Activated CD4-positive, alpha-beta T cell treated with anti-CD3 and anti-CD28 coated beads, Interleukin-2, amount 10 ng/mL, durations not matched to agents 24 days and 14 days (primary cell): ENCODE measurements around the gene CALU. TPM values are rescaled to one million over a fixed set of nuclear protein-coding genes. Genes with fewer than 3 reads are reported as not detected.

Source experiments
- DNase-seq: peaks from one replicate; pipeline ENCODE4 v3.0.0; 2022
- H3K27ac Mint-ChIP-seq: one replicate; pipeline ENCODE4 v1.8.0; 2022; ENCODE audit warnings: mild to moderate bottlenecking, mixed read lengths
- H3K27me3 Mint-ChIP-seq: one replicate; pipeline ENCODE4 v1.8.0; 2022; ENCODE audit warnings: mixed read lengths
- H3K36me3 Mint-ChIP-seq: one replicate; pipeline ENCODE4 v1.8.0; 2022; ENCODE audit warnings: low read depth, mild to moderate bottlenecking, mixed read lengths
- H3K4me1 Mint-ChIP-seq: one replicate; pipeline ENCODE4 v1.8.0; 2021; ENCODE audit warnings: mixed read lengths
- H3K4me3 Mint-ChIP-seq: one replicate; pipeline ENCODE4 v1.8.0; 2022; ENCODE audit warnings: mild to moderate bottlenecking, moderate library complexity, mixed read lengths
- H3K9me3 Mint-ChIP-seq: one replicate; pipeline ENCODE4 v1.8.0; 2021; ENCODE audit warnings: mixed read lengths
- intact Hi-C: fragments of 100-400 bp; cut with micrococcal nuclease; formaldehyde crosslinking; loops from one replicate; pipeline ENCODE4 v1.15.1; 2023
- total RNA-seq: library from RNA; stranded (reverse); gene quantifications from 2 replicates; pipeline ENCODE4 v1.2.3, GENCODE V29; 2022

Gene CALU
- total RNA-seq, 1 donor from 2014 or later = 56.2 TPM

GRCh38 chr7:128732521-128733277 is 6.5 kb upstream of the CALU start:
- intact Hi-C loops = no loop called here
- no peaks in the 10 kb centered on the region for H3K9me3 Mint-ChIP-seq
- DNase-seq = no peak
- no peak overlapping the region for H3K27ac Mint-ChIP-seq
- no peak overlapping the region for H3K4me3 Mint-ChIP-seq
- H3K36me3 Mint-ChIP-seq = no peaks in the 10 kb centered on the region
- peaks cover 9% of the 10 kb centered on the region for H3K27me3 Mint-ChIP-seq
- H3K4me1 Mint-ChIP-seq = no peaks in the 10 kb centered on the region

- intact Hi-C loops = no loop called here
- no peaks in the 10 kb centered on the region for H3K4me1 Mint-ChIP-seq
- peaks cover 9% of the 10 kb centered on the region for H3K27me3 Mint-ChIP-seq
- H3K36me3 Mint-ChIP-seq = no peaks in the 10 kb centered on the region
- DNase-seq = no peak
- H3K9me3 Mint-ChIP-seq = no peaks in the 10 kb centered on the region
- no peak overlapping the region for H3K4me3 Mint-ChIP-seq
- no peak overlapping the region for H3K27ac Mint-ChIP-seq
These were observed 5.9 kb upstream of the CALU start for GRCh38 chr7:128733278-128733645.

DNA sequence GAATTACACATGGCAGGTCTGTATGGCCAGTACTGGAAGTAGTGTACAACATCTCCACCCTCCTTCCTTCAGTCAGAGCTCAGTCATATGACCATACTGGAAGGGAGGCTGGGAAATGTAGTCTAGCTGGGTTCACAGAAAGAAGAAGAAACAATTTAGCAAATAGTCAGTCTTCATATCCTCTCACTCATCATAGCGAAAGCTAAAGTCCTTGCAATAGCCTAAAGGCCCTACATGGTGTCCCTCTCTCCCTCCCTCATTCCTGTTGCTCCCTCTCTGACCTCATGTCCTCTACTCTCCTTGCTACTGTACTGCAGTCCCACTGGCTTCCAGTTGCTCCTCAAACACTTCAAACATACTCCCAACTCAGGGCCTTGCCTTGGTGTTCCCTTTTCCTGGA is 4.3 kb upstream of the CALU start:
- Mint-ChIP-seq H3K4me1 (peaks cover 5% of the 10 kb centered on the region), H3K4me3 (no peak overlapping the region), H3K27me3 (peaks cover 9% of the 10 kb centered on the region), H3K27ac (no peak overlapping the region), H3K9me3 (no peaks in the 10 kb centered on the region), H3K36me3 (no peaks in the 10 kb centered on the region)
- no peak for DNase-seq
- intact Hi-C loops = loop anchor here (5.0 kb wide), 1 partner anchor 328 kb away; the partner anchor contains the start of gene IMPDH1

DNA sequence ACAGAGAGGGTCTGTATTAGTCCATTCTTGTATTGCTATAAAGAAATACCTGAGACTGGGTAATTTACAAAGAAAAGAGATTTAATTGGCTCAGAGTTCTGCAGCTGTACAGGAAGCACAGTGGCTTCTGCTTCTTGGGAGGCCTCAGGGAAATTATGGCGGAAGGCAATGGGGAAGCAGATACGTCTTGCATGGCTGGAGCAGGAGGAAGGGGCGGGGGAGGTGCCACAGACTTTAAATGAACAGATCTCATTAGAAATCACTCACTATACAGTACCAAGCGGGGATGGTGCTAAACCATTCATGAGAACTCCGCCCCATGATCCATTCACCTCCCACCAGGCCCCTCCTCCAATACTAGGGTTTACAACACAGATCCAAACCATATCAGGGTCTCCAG is 3.7 kb upstream of the CALU start:
- Mint-ChIP-seq H3K27ac (no peak overlapping the region), H3K36me3 (no peaks in the 10 kb centered on the region), H3K27me3 (peaks cover 9% of the 10 kb centered on the region), H3K9me3 (no peaks in the 10 kb centered on the region), H3K4me1 (peaks cover 9% of the 10 kb centered on the region), H3K4me3 (no peak overlapping the region)
- DNase-seq = no peak
- intact Hi-C loops = loop anchor here (5.0 kb wide), 1 partner anchor 328 kb away; the partner anchor contains the start of gene IMPDH1

DNA sequence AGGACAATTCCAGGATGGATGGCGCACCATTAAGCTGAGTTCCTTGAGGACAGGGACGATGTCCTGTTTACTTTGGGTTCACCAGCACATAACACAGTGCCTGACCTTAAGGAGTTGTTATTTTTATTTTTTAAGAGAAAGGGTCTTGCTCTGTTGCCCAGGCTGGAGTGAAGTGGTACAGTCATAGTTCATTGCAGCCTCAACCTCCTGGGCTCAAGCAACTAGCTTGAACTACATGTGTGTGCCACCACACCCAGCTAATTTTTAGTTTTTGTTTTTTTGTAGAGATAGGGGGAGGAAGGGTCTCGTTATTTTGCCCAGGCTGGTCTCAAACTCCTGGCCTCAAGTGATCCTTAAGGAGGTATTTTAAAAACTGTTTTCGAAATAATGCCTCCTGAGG is 1.7 kb upstream of the CALU start:
- Mint-ChIP-seq H3K27ac (no peak overlapping the region), H3K27me3 (no peaks in the 10 kb centered on the region), H3K36me3 (no peaks in the 10 kb centered on the region), H3K9me3 (no peaks in the 10 kb centered on the region), H3K4me3 (no peak overlapping the region), H3K4me1 (peaks cover 22% of the 10 kb centered on the region)
- no peak for DNase-seq
- intact Hi-C loops = loop anchor here (5.0 kb wide), 1 partner anchor 330 kb away; the partner anchor contains the start of gene IMPDH1

GRCh38 chr7:128737867-128738385 is 1.2 kb upstream of the CALU start:
- no peaks in the 10 kb centered on the region for H3K36me3 Mint-ChIP-seq
- H3K9me3 Mint-ChIP-seq = no peaks in the 10 kb centered on the region
- peak overlapping the region; percentile 99 for H3K4me3 Mint-ChIP-seq
- intact Hi-C loops = loop anchor here (5.0 kb wide), 1 partner anchor 331 kb away; the partner anchor contains the start of gene IMPDH1
- no peak overlapping the region for H3K27ac Mint-ChIP-seq
- peaks cover 22% of the 10 kb centered on the region for H3K4me1 Mint-ChIP-seq
- no peak for DNase-seq
- H3K27me3 Mint-ChIP-seq = no peaks in the 10 kb centered on the region

- intact Hi-C loops = loop anchor here (1.0 to 5.0 kb wide), 3 partner anchors 53 to 331 kb away; partner anchors contain the start of genes ATP6V1F, CCDC136 and IMPDH1
These were observed 550 bp upstream of the CALU start for GRCh38 chr7:128738570-128739047.

DNA sequence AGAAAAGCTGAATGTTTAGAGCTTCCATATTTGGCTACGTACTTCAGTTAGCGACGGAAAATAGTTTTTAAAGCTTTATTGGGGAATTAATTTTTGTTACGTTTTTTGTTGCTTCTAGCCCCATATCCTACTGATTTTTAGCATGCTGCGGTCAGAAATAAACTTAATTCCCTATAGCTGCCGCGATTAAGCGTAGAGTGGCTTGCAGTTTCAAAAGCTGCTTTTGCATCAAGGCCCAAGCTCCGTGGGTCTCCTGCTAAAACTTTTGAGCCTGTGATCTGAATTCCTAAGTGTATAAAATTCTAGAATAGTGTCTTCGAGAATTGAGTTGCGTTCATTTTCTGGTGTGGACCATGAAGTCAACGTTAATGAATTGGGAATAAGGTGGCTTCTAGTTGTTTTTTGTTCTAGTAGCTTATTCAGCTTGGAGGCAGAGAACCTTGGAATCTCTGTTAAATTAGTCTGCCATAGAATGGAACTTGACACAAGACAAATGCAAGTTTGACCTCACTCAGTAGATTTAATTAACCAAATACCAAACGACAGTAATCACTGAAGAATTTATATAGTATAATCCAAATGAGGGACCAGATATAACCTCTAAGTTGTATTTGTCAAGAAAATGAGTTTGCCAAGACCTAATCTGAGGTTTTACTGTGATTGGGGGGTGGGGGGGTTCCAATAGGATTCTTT is 977 bp downstream of the CALU start:
- DNase-seq = no peak
- Mint-ChIP-seq H3K27ac (peak overlapping the region; percentile 93), H3K9me3 (no peaks in the 10 kb centered on the region), H3K4me3 (peak overlapping the region; percentile 99), H3K27me3 (no peaks in the 10 kb centered on the region), H3K4me1 (peaks cover 31% of the 10 kb centered on the region), H3K36me3 (peaks cover 5% of the 10 kb centered on the region)
- intact Hi-C loops = loop anchor here (1.0 to 5.0 kb wide), 3 partner anchors 51 to 333 kb away; partner anchors contain the start of genes ATP6V1F, CCDC136 and IMPDH1

More at GRCh38 chr7:128738570-128739047, 550 bp upstream of the CALU start:
- H3K4me1 Mint-ChIP-seq = peaks cover 25% of the 10 kb centered on the region
- peaks cover 1% of the 10 kb centered on the region for H3K36me3 Mint-ChIP-seq
- no peaks in the 10 kb centered on the region for H3K27me3 Mint-ChIP-seq
- H3K27ac Mint-ChIP-seq = peak overlapping the region; percentile 93
- DNase-seq = no peak
- no peaks in the 10 kb centered on the region for H3K9me3 Mint-ChIP-seq
- peak overlapping the region; percentile 99 for H3K4me3 Mint-ChIP-seq

DNA sequence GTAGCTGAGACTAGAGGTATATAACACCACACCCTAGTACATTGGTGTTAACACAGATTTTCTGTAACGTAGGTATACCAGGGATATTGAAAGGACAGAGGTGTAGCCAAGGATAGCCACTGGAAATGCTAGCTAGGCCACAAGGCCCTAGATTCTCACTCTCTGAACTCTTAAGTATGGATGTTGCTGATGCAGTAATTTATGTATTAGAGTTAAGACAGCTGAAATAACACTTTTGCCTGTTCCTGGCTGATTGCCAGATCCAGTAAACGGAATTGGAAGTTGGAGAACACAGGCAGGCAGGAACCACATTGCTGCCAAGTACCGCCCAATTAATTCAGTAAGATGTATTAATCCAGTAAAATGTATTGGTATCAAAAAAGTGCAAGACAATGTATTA is 1.8 kb downstream of the CALU start:
- DNase-seq = no peak
- Mint-ChIP-seq H3K4me3 (no peak overlapping the region), H3K27me3 (no peaks in the 10 kb centered on the region), H3K27ac (no peak overlapping the region), H3K4me1 (peaks cover 33% of the 10 kb centered on the region), H3K36me3 (peaks cover 8% of the 10 kb centered on the region), H3K9me3 (no peaks in the 10 kb centered on the region)
- intact Hi-C loops = no loop called here

DNA sequence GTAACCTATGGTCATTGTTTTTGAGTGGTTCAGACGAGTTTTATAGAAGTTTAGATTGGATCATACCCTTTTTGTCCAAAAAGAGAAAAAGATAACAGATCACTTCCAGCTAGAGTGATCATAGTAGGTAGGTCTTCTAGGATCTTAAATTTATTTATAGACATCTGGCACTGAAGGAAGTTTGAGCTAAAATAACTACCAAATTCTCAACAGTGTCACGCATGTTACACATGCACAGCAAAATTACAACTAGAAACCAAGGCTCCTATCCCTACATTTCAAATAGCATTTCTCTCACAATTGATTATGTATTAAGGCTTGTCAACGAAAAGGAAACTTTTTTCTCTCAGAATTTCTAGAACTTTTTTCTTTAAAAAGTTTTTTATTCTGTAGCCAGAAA is 2.3 kb downstream of the CALU start:
- Mint-ChIP-seq H3K27ac (no peak overlapping the region), H3K27me3 (no peaks in the 10 kb centered on the region), H3K4me1 (peaks cover 33% of the 10 kb centered on the region), H3K36me3 (peaks cover 8% of the 10 kb centered on the region), H3K9me3 (no peaks in the 10 kb centered on the region), H3K4me3 (no peak overlapping the region)
- intact Hi-C loops = no loop called here
- DNase-seq = no peak

DNA sequence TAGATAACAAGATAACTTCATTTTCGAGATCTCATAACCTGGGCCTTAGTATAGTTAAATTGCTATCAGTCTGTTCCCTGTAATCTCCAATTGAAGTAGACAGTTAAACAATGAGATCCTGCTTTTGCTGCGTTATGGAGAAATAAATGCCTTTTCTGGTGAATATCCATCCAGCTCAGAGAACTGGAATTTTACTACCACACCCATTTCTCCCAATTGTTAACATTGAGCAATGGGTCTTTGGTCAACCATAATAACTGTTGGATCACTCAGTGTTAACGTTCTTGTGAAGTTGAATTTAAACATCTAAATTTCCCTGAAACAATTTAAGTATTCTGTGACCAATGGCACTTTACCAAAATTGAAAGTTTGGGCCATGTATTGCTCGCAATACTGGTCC is 3.0 kb downstream of the CALU start:
- Mint-ChIP-seq H3K4me3 (no peak overlapping the region), H3K4me1 (peaks cover 33% of the 10 kb centered on the region), H3K9me3 (no peaks in the 10 kb centered on the region), H3K36me3 (peaks cover 8% of the 10 kb centered on the region), H3K27me3 (no peaks in the 10 kb centered on the region), H3K27ac (no peak overlapping the region)
- intact Hi-C loops = no loop called here
- no peak for DNase-seq

DNA sequence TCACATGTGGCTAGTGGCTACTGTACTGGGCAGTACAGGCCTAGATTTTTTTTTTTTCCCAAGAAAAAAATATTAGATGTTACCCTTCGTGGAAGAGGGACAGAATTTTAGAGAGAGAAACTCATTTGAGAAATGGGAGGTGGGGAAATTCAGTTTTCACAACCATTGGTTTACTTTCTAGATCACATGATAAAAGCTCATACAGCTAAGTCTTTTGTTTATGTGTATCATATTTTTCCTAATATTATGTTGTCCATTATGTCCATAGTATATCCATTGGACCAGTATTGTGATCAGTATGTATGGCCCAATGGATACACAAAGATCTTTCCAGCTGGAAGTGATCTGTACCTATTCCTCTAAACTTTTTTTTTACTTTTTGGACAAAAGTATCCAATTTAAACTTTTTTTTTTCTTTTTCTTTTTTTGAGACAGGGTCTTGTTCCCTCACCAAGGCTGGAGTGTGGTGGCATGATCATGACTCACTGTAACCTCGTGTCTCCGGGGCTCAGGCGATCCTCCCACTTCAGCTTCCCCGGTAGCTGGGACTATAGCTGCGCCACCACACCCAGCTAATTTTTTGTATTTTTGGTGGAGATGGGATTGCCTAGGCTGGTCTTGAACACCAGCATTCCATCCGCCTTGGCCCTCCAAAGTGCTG is 4.1 kb downstream of the CALU start:
- Mint-ChIP-seq H3K9me3 (no peaks in the 10 kb centered on the region), H3K4me3 (no peak overlapping the region), H3K27ac (no peak overlapping the region), H3K4me1 (peaks cover 33% of the 10 kb centered on the region), H3K36me3 (peaks cover 16% of the 10 kb centered on the region), H3K27me3 (no peaks in the 10 kb centered on the region)
- intact Hi-C loops = no loop called here
- DNase-seq = no peak

- DNase-seq = no peak
- no peaks in the 10 kb centered on the region for H3K9me3 Mint-ChIP-seq
- H3K36me3 Mint-ChIP-seq = peaks cover 25% of the 10 kb centered on the region
- H3K27me3 Mint-ChIP-seq = no peaks in the 10 kb centered on the region
- no peak overlapping the region for H3K27ac Mint-ChIP-seq
- intact Hi-C loops = no loop called here
- no peak overlapping the region for H3K4me3 Mint-ChIP-seq
- H3K4me1 Mint-ChIP-seq = peaks cover 28% of the 10 kb centered on the region
These were observed 5.3 kb downstream of the CALU start for GRCh38 chr7:128744366-128744905.
